HepG2 (cell line): ENCODE results near the gene WIPF2. TPM values are rescaled to one million over a fixed set of nuclear protein-coding genes. Genes with fewer than 3 reads are reported as not detected.

Source experiments
- FOXK1 ChIP-seq: sonication (generic); formaldehyde crosslinking; IDR thresholded peaks from 2 replicates; pipeline ENCODE4 v1.4.0; 2020; ENCODE audit warnings: low read depth, missing genetic modification reagents, borderline replicate concordance
- HNRNPL ChIP-seq: fragments of 200-400 bp; formaldehyde crosslinking; IDR thresholded peaks from 2 replicates; pipeline ENCODE4 v1.6.1; 2017; ENCODE audit warnings: mild to moderate bottlenecking, low read depth, low read length
- JARID2 ChIP-seq: sonication (generic); formaldehyde crosslinking; IDR thresholded peaks from 2 replicates; pipeline ENCODE4 v1.8.1; 2023; ENCODE audit warnings: missing genetic modification reagents, inconsistent platforms; ENCODE audit not compliant: insufficient replicate concordance
- MAF1 ChIP-seq: sonication (generic); formaldehyde crosslinking; IDR thresholded peaks from 2 replicates; pipeline ENCODE4 v1.5.0; 2020; ENCODE audit warnings: missing genetic modification reagents, borderline replicate concordance
- MTA3 ChIP-seq: sonication (generic); formaldehyde crosslinking; IDR thresholded peaks from 2 replicates; pipeline ENCODE4 v1.4.0; 2020; ENCODE audit warnings: missing genetic modification reagents
- NAIF1 ChIP-seq: sonication (generic); formaldehyde crosslinking; IDR thresholded peaks from 2 replicates; pipeline ENCODE4 v1.5.0; 2020; ENCODE audit warnings: mild to moderate bottlenecking, missing genetic modification reagents, borderline replicate concordance
- PITX1 ChIP-seq: sonication (generic); formaldehyde crosslinking; IDR thresholded peaks from 2 replicates; pipeline ENCODE4 v1.5.1; 2020; ENCODE audit warnings: mild to moderate bottlenecking, missing genetic modification reagents
- RARA ChIP-seq: IDR thresholded peaks from 2 replicates; pipeline ENCODE4 v1.6.1; 2016; ENCODE audit warnings: missing genetic modification reagents, missing compliant biosample characterization
- REXO4 ChIP-seq: sonication (generic); formaldehyde crosslinking; IDR thresholded peaks from 2 replicates; pipeline ENCODE4 v1.8.0; 2022; ENCODE audit warnings: missing genetic modification reagents, mild to moderate bottlenecking, borderline replicate concordance
- SIX4 ChIP-seq: sonication (generic); formaldehyde crosslinking; IDR thresholded peaks from 2 replicates; pipeline ENCODE4 v1.4.0; 2020; ENCODE audit warnings: missing genetic modification reagents
- ZC3H13 ChIP-seq: sonication (generic); formaldehyde crosslinking; IDR thresholded peaks from 2 replicates; pipeline ENCODE4 v1.8.1; 2023; ENCODE audit warnings: mild to moderate bottlenecking, missing genetic modification reagents, moderate library complexity
- ZNF12 ChIP-seq: sonication (generic); formaldehyde crosslinking; IDR thresholded peaks from 2 replicates; pipeline ENCODE4 v1.5.0; 2020; ENCODE audit warnings: missing genetic modification reagents
- ZNF225 ChIP-seq: sonication (generic); formaldehyde crosslinking; IDR thresholded peaks from 2 replicates; pipeline ENCODE4 v1.4.0; 2020; ENCODE audit warnings: mild to moderate bottlenecking, missing genetic modification reagents
- ZNF510 ChIP-seq: sonication (generic); formaldehyde crosslinking; IDR thresholded peaks from 2 replicates; pipeline ENCODE4 v1.4.0; 2020; ENCODE audit warnings: low read depth, mild to moderate bottlenecking, missing genetic modification reagents
- ZNF644 ChIP-seq: IDR thresholded peaks from 2 replicates; pipeline ENCODE4 v1.6.1; 2016; ENCODE audit warnings: low read depth
- ZNF713 ChIP-seq: sonication (generic); formaldehyde crosslinking; IDR thresholded peaks from 2 replicates; pipeline ENCODE4 v1.4.0; 2020; ENCODE audit warnings: mild to moderate bottlenecking, missing genetic modification reagents
- ZNF737 ChIP-seq: sonication (generic); formaldehyde crosslinking; IDR thresholded peaks from 2 replicates; pipeline ENCODE4 v1.5.0; 2020; ENCODE audit warnings: missing genetic modification reagents, mild to moderate bottlenecking, borderline replicate concordance
- ZNF761 ChIP-seq: sonication (generic); formaldehyde crosslinking; conservative IDR thresholded peaks from 2 replicates; pipeline ENCODE4 v1.4.0; 2020; ENCODE audit warnings: mild to moderate bottlenecking, missing genetic modification reagents
- ZNF766 ChIP-seq: sonication (generic); formaldehyde crosslinking; IDR thresholded peaks from 2 replicates; pipeline ENCODE4 v1.5.0; 2020; ENCODE audit warnings: missing genetic modification reagents, borderline replicate concordance
- ZNF776 ChIP-seq: sonication (generic); formaldehyde crosslinking; IDR thresholded peaks from 2 replicates; pipeline ENCODE4 v1.4.0; 2020; ENCODE audit warnings: mild to moderate bottlenecking, missing genetic modification reagents
- polyA plus RNA-seq, 8 experiments: library from polyadenylated mRNA; depleted of rRNA in 3 of 8; stranded (reverse) in 7 of 8; unstranded in 1 of 8; fragments of >200 nt; fragmentation: Illumina TruSeq in 4 of 8; extraction: Trizol in 4 of 8; gene quantifications; 2 replicates each; pipeline versions ENCODE4 v1.2.1 to v1.2.3, GENCODE V29; 2011 to 2016; ENCODE audit warnings: low read depth in 4 of 8, missing spikeins in 1 of 8, mixed read lengths in 1 of 8; ENCODE audit not compliant: insufficient read depth in 1 of 8
- total RNA-seq, 5 experiments: library from RNA; depleted of rRNA; stranded (reverse); fragments of >200 nt; fragmentation: Illumina TruSeq; extraction: Trizol; gene quantifications; 2 replicates each; pipeline ENCODE4 v1.2.3, GENCODE V29; 2016; ENCODE audit warnings: low read depth in 1 of 5
- TF ChIP-seq, protein P1 (sequence below): sonication (generic); formaldehyde crosslinking; conservative IDR thresholded peaks from 2 replicates; pipeline ENCODE4 v1.8.1; 2023; ENCODE audit warnings: missing genetic modification reagents
- TF ChIP-seq, protein P2 (sequence below): sonication (generic); formaldehyde crosslinking; IDR thresholded peaks from 2 replicates; pipeline ENCODE4 v1.5.1; 2020; ENCODE audit warnings: mild to moderate bottlenecking, missing genetic modification reagents, moderate library complexity
- TF ChIP-seq, protein P3 (sequence below): sonication (generic); formaldehyde crosslinking; IDR thresholded peaks from 2 replicates; pipeline ENCODE4 v1.8.1; 2023; ENCODE audit warnings: mild to moderate bottlenecking, moderate library complexity, missing genetic modification reagents
- TF ChIP-seq, protein P4 (sequence below): sonication (generic); formaldehyde crosslinking; IDR thresholded peaks from 2 replicates; pipeline ENCODE4 v1.8.0; 2023; ENCODE audit warnings: mild to moderate bottlenecking, missing genetic modification reagents
- TF ChIP-seq, protein P5 (sequence below): sonication (generic); formaldehyde crosslinking; IDR thresholded peaks from 2 replicates; pipeline ENCODE4 v1.4.0; 2020; ENCODE audit warnings: mild to moderate bottlenecking, missing genetic modification reagents
- TF ChIP-seq, protein P6 (sequence below): sonication (generic); formaldehyde crosslinking; IDR thresholded peaks from 2 replicates; pipeline ENCODE4 v1.4.0; 2020; ENCODE audit warnings: missing genetic modification reagents

Gene WIPF2
- total and polyA plus RNA-seq, 2 of the 13 experiments (the other 11 are each of a cell fraction or from before 2014, with no cell fraction given) = 7.2 to 10.8 TPM

DNA sequence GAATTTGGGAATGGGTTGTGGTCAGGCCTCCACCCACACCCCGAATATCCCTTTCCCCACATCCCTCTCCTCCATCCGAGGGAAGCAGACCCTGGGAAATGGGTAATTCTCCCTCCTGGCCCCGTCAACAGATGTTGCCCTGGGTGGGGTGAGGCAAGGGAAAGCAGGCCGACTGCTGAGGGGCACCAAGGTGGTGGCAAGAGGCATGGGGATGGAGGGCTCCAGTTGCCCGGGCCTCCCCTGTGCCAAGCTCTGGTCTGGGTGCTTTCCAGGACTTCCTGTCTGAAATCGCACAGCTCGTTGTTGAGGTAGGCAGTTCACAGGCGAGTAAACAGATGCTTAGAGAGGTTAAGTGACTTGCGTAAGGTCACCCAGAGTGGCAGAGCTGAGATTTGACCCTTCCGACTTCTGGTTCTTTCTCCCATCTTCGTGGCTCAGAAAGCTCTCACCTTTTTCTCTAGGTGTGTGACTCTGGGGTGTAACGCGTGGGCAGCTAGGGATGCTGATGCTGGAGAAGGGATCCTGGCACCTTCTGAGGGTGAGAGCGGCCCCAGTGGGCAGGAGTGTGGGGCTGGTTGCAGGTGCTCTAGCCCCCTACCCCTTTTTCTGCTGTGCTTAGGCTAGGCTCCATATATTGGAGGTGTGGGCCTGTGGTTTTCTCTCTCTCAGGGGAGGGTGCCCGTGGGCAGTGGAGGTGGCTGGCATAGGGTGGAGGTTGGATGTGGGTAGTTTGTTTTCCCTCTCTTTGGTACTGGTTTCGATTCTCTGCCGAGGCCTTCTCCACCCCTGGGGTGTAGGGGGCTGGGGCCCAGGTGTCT, 107.1 kb downstream of the WIPF2 start (continued):
- TF ChIP-seq, protein P1, sequence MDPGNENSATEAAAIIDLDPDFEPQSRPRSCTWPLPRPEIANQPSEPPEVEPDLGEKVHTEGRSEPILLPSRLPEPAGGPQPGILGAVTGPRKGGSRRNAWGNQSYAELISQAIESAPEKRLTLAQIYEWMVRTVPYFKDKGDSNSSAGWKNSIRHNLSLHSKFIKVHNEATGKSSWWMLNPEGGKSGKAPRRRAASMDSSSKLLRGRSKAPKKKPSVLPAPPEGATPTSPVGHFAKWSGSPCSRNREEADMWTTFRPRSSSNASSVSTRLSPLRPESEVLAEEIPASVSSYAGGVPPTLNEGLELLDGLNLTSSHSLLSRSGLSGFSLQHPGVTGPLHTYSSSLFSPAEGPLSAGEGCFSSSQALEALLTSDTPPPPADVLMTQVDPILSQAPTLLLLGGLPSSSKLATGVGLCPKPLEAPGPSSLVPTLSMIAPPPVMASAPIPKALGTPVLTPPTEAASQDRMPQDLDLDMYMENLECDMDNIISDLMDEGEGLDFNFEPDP = no peak
- TF ChIP-seq SIX4 (CRISPR knock-in tag) (no peak), ZNF766 (CRISPR knock-in tag) (no peak), ZNF225 (no peak), MAF1 (no peak), RARA (CRISPR knock-in tag) (peak; percentile 98), REXO4 (CRISPR knock-in tag) (no peak), JARID2 (no peak), ZNF713 (CRISPR knock-in tag) (no peak), ZNF644 (CRISPR knock-in tag) (no peak), PITX1 (peak; percentile 33), ZNF12 (CRISPR knock-in tag) (no peak), FOXK1 (no peak), ZNF761 (no peak), ZNF776 (CRISPR knock-in tag) (no peak), HNRNPL (no peak), MTA3 (CRISPR knock-in tag) (no peak), NAIF1 (CRISPR knock-in tag) (no peak), ZC3H13 (CRISPR knock-in tag) (no peak), ZNF510 (CRISPR knock-in tag) (no peak), ZNF737 (CRISPR knock-in tag) (no peak)
- TF ChIP-seq, protein P2, sequence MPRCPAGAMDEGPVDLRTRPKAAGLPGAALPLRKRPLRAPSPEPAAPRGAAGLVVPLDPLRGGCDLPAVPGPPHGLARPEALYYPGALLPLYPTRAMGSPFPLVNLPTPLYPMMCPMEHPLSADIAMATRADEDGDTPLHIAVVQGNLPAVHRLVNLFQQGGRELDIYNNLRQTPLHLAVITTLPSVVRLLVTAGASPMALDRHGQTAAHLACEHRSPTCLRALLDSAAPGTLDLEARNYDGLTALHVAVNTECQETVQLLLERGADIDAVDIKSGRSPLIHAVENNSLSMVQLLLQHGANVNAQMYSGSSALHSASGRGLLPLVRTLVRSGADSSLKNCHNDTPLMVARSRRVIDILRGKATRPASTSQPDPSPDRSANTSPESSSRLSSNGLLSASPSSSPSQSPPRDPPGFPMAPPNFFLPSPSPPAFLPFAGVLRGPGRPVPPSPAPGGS = no peak
- TF ChIP-seq, protein P3, sequence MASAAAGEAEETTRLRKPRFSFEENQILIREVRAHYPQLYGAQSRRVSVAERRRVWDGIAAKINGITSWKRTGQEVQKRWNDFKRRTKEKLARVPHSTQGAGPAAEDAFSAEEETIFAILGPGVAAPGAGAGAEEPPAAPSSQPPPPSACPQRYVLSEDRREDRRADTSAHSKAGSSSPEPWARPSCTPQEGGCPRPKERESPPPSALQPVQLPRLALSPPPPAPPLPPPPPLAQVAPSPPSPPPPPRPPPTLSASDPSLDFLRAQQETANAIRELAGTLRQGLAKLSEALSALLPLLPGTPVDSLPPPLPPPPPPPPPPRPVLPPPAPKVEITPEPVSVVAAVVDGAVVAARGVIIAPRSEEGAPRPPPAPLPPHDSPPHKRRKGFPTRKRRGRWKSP = 0 out of 2 replicates have a peak, but pooled peaks have one; percentile 43
- TF ChIP-seq, protein P4, sequence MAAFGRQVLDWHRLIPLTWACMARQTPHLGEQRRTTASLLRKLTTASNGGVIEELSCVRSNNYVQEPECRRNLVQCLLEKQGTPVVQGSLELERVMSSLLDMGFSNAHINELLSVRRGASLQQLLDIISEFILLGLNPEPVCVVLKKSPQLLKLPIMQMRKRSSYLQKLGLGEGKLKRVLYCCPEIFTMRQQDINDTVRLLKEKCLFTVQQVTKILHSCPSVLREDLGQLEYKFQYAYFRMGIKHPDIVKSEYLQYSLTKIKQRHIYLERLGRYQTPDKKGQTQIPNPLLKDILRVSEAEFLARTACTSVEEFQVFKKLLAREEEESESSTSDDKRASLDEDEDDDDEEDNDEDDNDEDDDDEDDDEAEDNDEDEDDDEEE = no peak
- TF ChIP-seq, protein P5, sequence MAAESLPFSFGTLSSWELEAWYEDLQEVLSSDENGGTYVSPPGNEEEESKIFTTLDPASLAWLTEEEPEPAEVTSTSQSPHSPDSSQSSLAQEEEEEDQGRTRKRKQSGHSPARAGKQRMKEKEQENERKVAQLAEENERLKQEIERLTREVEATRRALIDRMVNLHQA = no peak
- TF ChIP-seq, protein P6, sequence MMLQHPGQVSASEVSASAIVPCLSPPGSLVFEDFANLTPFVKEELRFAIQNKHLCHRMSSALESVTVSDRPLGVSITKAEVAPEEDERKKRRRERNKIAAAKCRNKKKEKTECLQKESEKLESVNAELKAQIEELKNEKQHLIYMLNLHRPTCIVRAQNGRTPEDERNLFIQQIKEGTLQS = no peak
